Retinal pigment epithelial cell (primary cell): ENCODE results near the gene TPPP2.

ENCODE experiments used
- DNase-seq: peaks from one replicate; pipeline ENCODE4 v3.0.0-alpha.2; 2010; ENCODE audit warnings: low read depth
- H3K4me3 ChIP-seq: 2 replicates; pipeline ENCODE4 v1.5.1; 2011; ENCODE audit warnings: mild to moderate bottlenecking, low read length, control low read depth, moderate library complexity
- CTCF ChIP-seq: conservative IDR thresholded peaks from 2 replicates; pipeline ENCODE4 v1.5.1; 2011; ENCODE audit warnings: low read depth, low read length, control low read depth, inconsistent platforms

Gene TPPP2

GRCh38 chr14:21072781-21073339 is 42.8 kb downstream of the TPPP2 start:
- no peak for DNase-seq
- H3K4me3 ChIP-seq, result no peak overlapping the region

DNA sequence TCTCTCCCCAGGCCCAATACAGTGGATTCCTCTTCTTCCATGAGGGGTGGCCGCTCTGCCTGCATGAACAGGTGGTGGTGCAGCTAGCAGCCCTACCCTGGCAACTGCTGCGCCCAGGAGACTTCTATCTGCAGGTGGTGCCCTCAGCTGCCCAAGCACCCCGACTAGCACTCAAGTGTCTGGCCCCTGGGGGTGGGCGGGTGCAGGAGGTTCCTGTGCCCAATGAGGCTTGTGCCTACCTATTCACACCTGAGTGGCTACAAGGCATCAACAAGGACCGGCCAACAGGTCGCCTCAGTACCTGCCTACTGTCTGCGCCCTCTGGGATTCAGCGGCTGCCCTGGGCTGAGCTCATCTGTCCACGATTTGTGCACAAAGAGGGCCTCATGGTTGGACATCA is 43.9 kb downstream of the TPPP2 start:
- no peak for DNase-seq
- no peak overlapping the region for H3K4me3 ChIP-seq
- no peak for TF ChIP-seq CTCF

More at GRCh38 chr14:21072781-21073339, 42.8 kb downstream of the TPPP2 start:
- TF ChIP-seq CTCF, result no peak

GRCh38 chr14:21074398-21075272 is 44.6 kb downstream of the TPPP2 start:
- no peak for DNase-seq
- H3K4me3 ChIP-seq, result no peak overlapping the region
- TF ChIP-seq CTCF, result no peak

GRCh38 chr14:21075719-21076437 is 45.9 kb downstream of the TPPP2 start:
- H3K4me3 ChIP-seq, result no peak overlapping the region
- DNase-seq, result no peak
- no peak for TF ChIP-seq CTCF

- TF ChIP-seq CTCF, result no peak
- no peak overlapping the region for H3K4me3 ChIP-seq
- no peak for DNase-seq
Measured at GRCh38 chr14:21077672-21078071, 47.7 kb downstream of the TPPP2 start.

GRCh38 chr14:21078287-21078686 is 48.3 kb downstream of the TPPP2 start:
- DNase-seq, result no peak
- no peak for TF ChIP-seq CTCF

More at GRCh38 chr14:21078287-21078686, 48.3 kb downstream of the TPPP2 start:
- no peak overlapping the region for H3K4me3 ChIP-seq
